Upper lobe of left lung (tissue), 6 donors: Measurements from ENCODE around the gene OR2J3. TPM values are rescaled to one million over a fixed set of nuclear protein-coding genes. Genes with fewer than 3 reads are reported as not detected.
"Not testable (repeated sequence)": the region's sequence is repeated elsewhere in the genome, so short reads cannot be mapped to it uniquely, and the experiment has no call there.

Source experiments
- ATAC-seq, 2 donors: fragments of 200-7000 bp; cut with Tn5 transposase; one replicate each; pipeline ENCODE4 v1.9.1; 2022; ENCODE audit warnings: mild to moderate bottlenecking in 2 of 2, moderate library complexity in 2 of 2; ENCODE audit not compliant: low FRiP score in 2 of 2
- DNase-seq, 2 donors: peaks; one replicate each; pipeline ENCODE4 v3.0.0-alpha.2; 2019 to 2020
- H3K27ac ChIP-seq, 4 donors: fragments of 200-600 bp; sonication (generic); one replicate each; pipeline ENCODE4 v1.5.1; 2016 to 2019
- H3K27me3 ChIP-seq, 4 donors: fragments of 200-600 bp; sonication (generic); one replicate each; pipeline ENCODE4 v1.5.1; 2017 to 2019
- H3K36me3 ChIP-seq, 4 donors: fragments of 200-600 bp; sonication (generic); one replicate each; pipeline ENCODE4 v1.5.1; 2016 to 2019
- H3K4me1 ChIP-seq, 4 donors: fragments of 200-600 bp; sonication (generic); one replicate each; pipeline ENCODE4 v1.5.1; 2018 to 2019
- H3K4me3 ChIP-seq, 4 donors: fragments of 200-600 bp; sonication (generic); one replicate each; pipeline ENCODE4 v1.5.1; 2017 to 2019; ENCODE audit warnings: mild to moderate bottlenecking in 2 of 4, moderate library complexity in 1 of 4
- H3K9me3 ChIP-seq, 4 donors: fragments of 200-600 bp; sonication (generic); one replicate each; pipeline ENCODE4 v1.5.1; 2018 to 2019
- EP300 ChIP-seq, 4 donors: sonication (generic); formaldehyde crosslinking; IDR thresholded peaks; one replicate each; pipeline ENCODE4 v1.5.1; 2017; ENCODE audit warnings: antibody characterized with exemption in 4 of 4, control low read depth in 2 of 4
- POLR2A ChIP-seq, 4 donors: fragments of 450-650 bp; IDR thresholded peaks; one replicate each; pipeline ENCODE4 v1.5.1; 2016 to 2017; ENCODE audit warnings: antibody characterized with exemption in 4 of 4, mild to moderate bottlenecking in 2 of 4
- POLR2AphosphoS5 ChIP-seq, 2 donors: sonication (generic); formaldehyde crosslinking; IDR thresholded peaks; one replicate each; pipeline ENCODE4 v1.5.1; 2017; ENCODE audit warnings: antibody characterized with exemption in 2 of 2
- WGBS, 2 donors: methylation state at CpG; one replicate each; pipeline ENCODE4 v1.1.5; 2017 to 2018; 5-methylcytosine and 5-hydroxymethylcytosine counted together
- total RNA-seq, 6 donors: library from RNA; depleted of rRNA in 4 of 6; stranded (reverse); fragments of >200 nt in 4 of 6; gene quantifications; one replicate each; pipeline versions ENCODE4 v1.1.0 to v1.2.1, GENCODE V29; 2016 to 2021
- TF ChIP-seq, protein P1 (sequence below), 6 experiments: fragments of 450-650 bp in 4 of 6; fragments of 200-600 bp in 2 of 6; sonication (generic) in 2 of 6; IDR thresholded peaks; one replicate each; pipeline ENCODE4 v1.5.1; 2016 to 2019; ENCODE audit warnings: antibody characterized with exemption in 6 of 6
- donor health status: DM: no; HTN: no; CAD: no; lungs with moderate emphysema.
- donor health status: DM: no; HTN: yes; CAD: no; lungs with severe emphysema.

The OR2J3 gene
- total RNA-seq, 6 donors from 2014 or later: not detected

- 79 to 80% methylated on average over 4 of the region's 4 CpGs for WGBS, 2 donors
- Histone ChIP-seq H3K27me3 (no peaks in the 10 kb centered on the region), H3K4me1 (no peaks in the 10 kb centered on the region), H3K27ac (no peak overlapping the region), H3K36me3 (no peaks in the 10 kb centered on the region), H3K9me3 (no peaks in the 10 kb centered on the region), H3K4me3 (no peak overlapping the region)
- no peak for ATAC-seq
- DNase-seq: no peak
- TF ChIP-seq POLR2A (IDR thresholded peaks at IDR 0.05): no peak
- TF ChIP-seq, protein P1, sequence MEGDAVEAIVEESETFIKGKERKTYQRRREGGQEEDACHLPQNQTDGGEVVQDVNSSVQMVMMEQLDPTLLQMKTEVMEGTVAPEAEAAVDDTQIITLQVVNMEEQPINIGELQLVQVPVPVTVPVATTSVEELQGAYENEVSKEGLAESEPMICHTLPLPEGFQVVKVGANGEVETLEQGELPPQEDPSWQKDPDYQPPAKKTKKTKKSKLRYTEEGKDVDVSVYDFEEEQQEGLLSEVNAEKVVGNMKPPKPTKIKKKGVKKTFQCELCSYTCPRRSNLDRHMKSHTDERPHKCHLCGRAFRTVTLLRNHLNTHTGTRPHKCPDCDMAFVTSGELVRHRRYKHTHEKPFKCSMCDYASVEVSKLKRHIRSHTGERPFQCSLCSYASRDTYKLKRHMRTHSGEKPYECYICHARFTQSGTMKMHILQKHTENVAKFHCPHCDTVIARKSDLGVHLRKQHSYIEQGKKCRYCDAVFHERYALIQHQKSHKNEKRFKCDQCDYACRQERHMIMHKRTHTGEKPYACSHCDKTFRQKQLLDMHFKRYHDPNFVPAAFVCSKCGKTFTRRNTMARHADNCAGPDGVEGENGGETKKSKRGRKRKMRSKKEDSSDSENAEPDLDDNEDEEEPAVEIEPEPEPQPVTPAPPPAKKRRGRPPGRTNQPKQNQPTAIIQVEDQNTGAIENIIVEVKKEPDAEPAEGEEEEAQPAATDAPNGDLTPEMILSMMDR (IDR thresholded peaks at IDR 0.05): no peak
- TF ChIP-seq POLR2AphosphoS5 (IDR thresholded peaks at IDR 0.05): no peak
- no peak for TF ChIP-seq EP300 (IDR thresholded peaks at IDR 0.05)
Measured at GRCh38 chr6:29137724-29138123, 29.9 kb downstream of the OR2J3 start.

DNA sequence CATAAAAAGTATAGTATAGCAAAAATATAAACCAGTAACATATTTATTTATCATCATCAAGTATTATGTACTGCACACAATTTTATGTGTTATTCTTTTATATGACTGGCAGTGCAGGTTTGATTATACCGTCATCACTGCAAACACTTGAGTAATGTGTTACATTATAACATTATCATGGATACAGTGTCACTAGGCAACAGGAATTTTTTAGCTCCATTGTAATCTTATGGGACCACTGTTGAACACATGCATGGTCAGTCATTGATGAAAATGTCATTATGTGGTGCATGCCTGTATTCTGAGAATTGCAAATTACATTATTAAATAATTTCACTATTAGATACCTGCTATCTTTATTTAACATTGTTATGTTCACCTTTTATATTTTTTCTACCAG is 33.7 kb downstream of the OR2J3 start:
- ATAC-seq: no peak

DNA sequence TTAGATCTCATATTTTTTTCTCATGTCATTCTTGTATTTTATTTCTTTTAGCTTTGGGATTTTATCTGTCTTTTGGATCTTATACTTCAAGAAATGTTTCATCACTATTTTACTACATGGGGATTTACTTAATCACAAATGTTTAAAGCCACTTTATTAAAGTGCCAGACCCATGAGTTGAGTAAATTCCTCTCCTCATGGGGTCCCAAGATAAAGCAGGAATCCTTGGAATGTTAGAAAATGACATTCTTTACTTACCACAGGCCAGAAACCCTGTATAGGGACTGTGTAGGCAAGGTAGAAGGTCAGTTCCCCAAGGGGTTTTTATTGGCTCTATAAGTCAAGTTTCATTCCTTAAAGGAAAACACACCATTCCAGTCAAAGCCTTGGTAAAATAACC is 34.5 kb downstream of the OR2J3 start:
- no peak for TF ChIP-seq POLR2AphosphoS5 (IDR thresholded peaks at IDR 0.05)
- no peak for TF ChIP-seq POLR2A (IDR thresholded peaks at IDR 0.05)
- TF ChIP-seq, protein P1 (IDR thresholded peaks at IDR 0.05): no peak
- no peak for TF ChIP-seq EP300 (IDR thresholded peaks at IDR 0.05)
- ATAC-seq (no peak), DNase-seq (no peak)
- Histone ChIP-seq H3K27ac (no peak overlapping the region), H3K4me3 (no peak overlapping the region), H3K9me3 (no peaks in the 10 kb centered on the region), H3K36me3 (no peaks in the 10 kb centered on the region), H3K4me1 (no peaks in the 10 kb centered on the region), H3K27me3 (no peaks in the 10 kb centered on the region)

More for the DNA sequence above, 33.7 kb downstream of the OR2J3 start:
- Histone ChIP-seq H3K27me3 (no peaks in the 10 kb centered on the region), H3K36me3 (no peaks in the 10 kb centered on the region), H3K9me3 (no peaks in the 10 kb centered on the region), H3K4me1 (no peaks in the 10 kb centered on the region), H3K4me3 (no peak overlapping the region), H3K27ac (no peak overlapping the region)
- TF ChIP-seq POLR2AphosphoS5 (IDR thresholded peaks at IDR 0.05): no peak
- TF ChIP-seq EP300 (IDR thresholded peaks at IDR 0.05): no peak
- TF ChIP-seq, protein P1 (IDR thresholded peaks at IDR 0.05): no peak
- TF ChIP-seq POLR2A (IDR thresholded peaks at IDR 0.05): no peak
- DNase-seq: no peak
- 92 to 98% methylated on average over 1 of the region's 1 CpG for WGBS, 2 donors

DNA sequence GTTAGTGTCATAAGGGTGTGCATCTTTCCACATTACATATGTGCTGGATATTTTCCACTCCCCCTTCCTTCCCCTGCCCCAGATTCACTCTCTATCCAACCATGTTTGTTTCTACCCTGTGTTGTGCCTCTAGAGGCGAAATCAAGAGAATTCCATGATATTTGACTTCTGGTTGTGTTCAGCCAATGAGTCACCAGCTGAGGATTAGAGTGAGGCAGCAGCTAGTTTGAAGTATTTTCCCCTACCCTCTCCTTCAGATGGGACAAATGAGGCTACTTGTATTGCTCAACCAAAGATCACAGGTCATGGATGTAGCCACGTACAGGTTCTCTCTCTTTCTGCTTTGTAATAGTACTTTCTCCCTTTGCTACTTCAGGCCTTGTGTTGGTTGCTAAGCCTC is 38.3 kb downstream of the OR2J3 start:
- H3K9me3 ChIP-seq: no peaks in the 10 kb centered on the region
- WGBS, 2 donors: 68 to 72% methylated on average over 2 of the region's 2 CpGs
- no peaks in the 10 kb centered on the region for H3K36me3 ChIP-seq
- no peak for DNase-seq
- H3K4me1 ChIP-seq: no peaks in the 10 kb centered on the region
- ATAC-seq: no peak
- no peak overlapping the region for H3K4me3 ChIP-seq
- TF ChIP-seq POLR2AphosphoS5 (IDR thresholded peaks at IDR 0.05) (no peak), EP300 (IDR thresholded peaks at IDR 0.05) (no peak), POLR2A (IDR thresholded peaks at IDR 0.05) (no peak)
- TF ChIP-seq, protein P1 (IDR thresholded peaks at IDR 0.05): no peak
- H3K27ac ChIP-seq: no peak overlapping the region
- no peaks in the 10 kb centered on the region for H3K27me3 ChIP-seq

DNA sequence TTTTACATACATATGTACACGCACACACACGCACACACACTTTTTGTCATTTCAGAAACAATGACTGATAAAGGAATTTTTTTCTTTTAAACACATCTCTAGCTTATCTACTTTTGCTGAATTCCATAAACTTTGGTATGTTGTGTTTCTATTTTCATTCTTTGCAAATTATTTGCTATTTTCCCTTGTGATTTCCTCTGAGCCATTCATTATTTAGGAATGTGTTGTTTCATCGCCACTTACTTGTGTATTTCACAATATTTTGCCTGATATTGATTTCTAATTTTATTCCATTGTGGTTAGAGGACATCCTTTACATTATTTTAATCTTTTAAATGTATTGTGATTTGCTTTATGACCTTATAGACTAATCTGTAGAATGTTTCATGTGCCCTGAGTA is 39.2 kb downstream of the OR2J3 start:
- Histone ChIP-seq H3K9me3 (no peaks in the 10 kb centered on the region), H3K36me3 (no peaks in the 10 kb centered on the region), H3K4me1 (no peaks in the 10 kb centered on the region), H3K27me3 (no peaks in the 10 kb centered on the region), H3K27ac (no peak overlapping the region), H3K4me3 (no peak overlapping the region)
- DNase-seq (no peak), ATAC-seq (no peak)
- TF ChIP-seq, protein P1 (IDR thresholded peaks at IDR 0.05): no peak
- TF ChIP-seq POLR2A (IDR thresholded peaks at IDR 0.05) (no peak), POLR2AphosphoS5 (IDR thresholded peaks at IDR 0.05) (no peak), EP300 (IDR thresholded peaks at IDR 0.05) (no peak)
- 91 to 94% methylated on average over 3 of the region's 3 CpGs for WGBS, 2 donors

DNA sequence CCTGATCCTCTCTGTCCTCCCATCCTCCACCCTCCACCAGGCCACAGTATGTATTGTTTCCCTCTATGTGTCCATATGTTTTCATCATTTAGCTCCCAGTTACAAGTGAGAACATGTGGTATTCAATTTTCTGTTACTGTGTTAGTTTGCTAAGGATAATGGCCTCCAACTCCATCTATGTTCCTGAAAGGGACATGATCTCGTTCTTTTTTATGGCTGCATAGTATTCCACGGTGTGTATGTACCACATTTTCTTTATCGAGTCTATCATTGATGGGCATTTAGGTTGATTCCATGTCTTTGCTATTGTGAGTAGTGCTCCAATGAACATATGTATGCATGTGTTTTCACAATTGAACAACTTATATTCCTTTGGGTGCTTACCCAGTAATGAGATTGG is 41.6 kb downstream of the OR2J3 start:
- not testable (repeated sequence) for H3K4me3 ChIP-seq, H3K9me3 ChIP-seq, H3K27ac ChIP-seq, H3K36me3 ChIP-seq, DNase-seq, H3K4me1 ChIP-seq, ATAC-seq, H3K27me3 ChIP-seq
- WGBS, 2 donors: 59 to 83% methylated on average over 3 of the region's 3 CpGs
